Measurements from ENCODE around the gene ANKRD34A. TPM values are rescaled to one million over a fixed set of nuclear protein-coding genes. Genes with fewer than 3 reads are reported as not detected.

Gene ANKRD34A
- total and polyA plus RNA-seq, 7 donors: 0.33 to 1.9 (median 0.71) TPM; not detected in 2

DNA sequence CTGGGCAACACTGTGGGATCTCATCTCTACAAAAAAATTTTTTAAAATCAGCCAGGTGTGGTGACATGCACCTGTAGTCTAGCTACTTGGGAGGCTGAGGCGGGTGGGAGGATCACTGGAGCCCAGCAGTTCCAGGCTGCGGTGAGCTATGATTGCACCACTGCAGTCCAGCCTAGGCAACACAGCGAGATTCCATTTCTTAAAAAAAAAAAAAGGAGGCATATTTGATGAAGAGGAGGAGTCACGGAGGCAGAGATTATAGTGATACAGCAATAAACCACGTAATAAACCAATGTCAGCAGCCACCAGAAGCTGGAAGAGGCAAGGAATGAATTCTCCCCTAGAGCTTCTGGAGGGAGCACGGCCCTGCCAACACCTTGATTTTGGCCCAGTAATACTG, 10.5 kb downstream of the ANKRD34A start:
- 41 to 81% methylated on average over 6 of the region's 6 CpGs for WGBS, 2 donors
- Histone ChIP-seq H3K36me3 (peaks cover 0 to 10% (median 0%) of the 10 kb centered on the region in 4 donors), H3K4me1 (peaks cover 0 to 85% (median 70%) of the 10 kb centered on the region in 4 donors), H3K27ac (peak overlapping the region in 2 of 4 donors; percentile 39 to 95), H3K27me3 (no peaks in the 10 kb centered on the region), H3K4me3 (no peak overlapping the region), H3K9me3 (no peaks in the 10 kb centered on the region)
- TF ChIP-seq POLR2A (IDR thresholded peaks at IDR 0.05): no peak
- TF ChIP-seq, protein P1, sequence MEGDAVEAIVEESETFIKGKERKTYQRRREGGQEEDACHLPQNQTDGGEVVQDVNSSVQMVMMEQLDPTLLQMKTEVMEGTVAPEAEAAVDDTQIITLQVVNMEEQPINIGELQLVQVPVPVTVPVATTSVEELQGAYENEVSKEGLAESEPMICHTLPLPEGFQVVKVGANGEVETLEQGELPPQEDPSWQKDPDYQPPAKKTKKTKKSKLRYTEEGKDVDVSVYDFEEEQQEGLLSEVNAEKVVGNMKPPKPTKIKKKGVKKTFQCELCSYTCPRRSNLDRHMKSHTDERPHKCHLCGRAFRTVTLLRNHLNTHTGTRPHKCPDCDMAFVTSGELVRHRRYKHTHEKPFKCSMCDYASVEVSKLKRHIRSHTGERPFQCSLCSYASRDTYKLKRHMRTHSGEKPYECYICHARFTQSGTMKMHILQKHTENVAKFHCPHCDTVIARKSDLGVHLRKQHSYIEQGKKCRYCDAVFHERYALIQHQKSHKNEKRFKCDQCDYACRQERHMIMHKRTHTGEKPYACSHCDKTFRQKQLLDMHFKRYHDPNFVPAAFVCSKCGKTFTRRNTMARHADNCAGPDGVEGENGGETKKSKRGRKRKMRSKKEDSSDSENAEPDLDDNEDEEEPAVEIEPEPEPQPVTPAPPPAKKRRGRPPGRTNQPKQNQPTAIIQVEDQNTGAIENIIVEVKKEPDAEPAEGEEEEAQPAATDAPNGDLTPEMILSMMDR (IDR thresholded peaks at IDR 0.05): no peak
- TF ChIP-seq POLR2AphosphoS5 (IDR thresholded peaks at IDR 0.05): no peak
- no peak for TF ChIP-seq EP300 (IDR thresholded peaks at IDR 0.05)
- intact Hi-C loops (cut with DNase I): no loop called here
- DNase-seq: no peak

- Histone ChIP-seq H3K27ac (peak overlapping the region in 1 of 4 donors; percentile 39), H3K4me1 (peaks cover 0 to 84% (median 67%) of the 10 kb centered on the region in 4 donors), H3K27me3 (no peaks in the 10 kb centered on the region), H3K4me3 (no peak overlapping the region), H3K36me3 (peaks cover 0 to 10% (median 0%) of the 10 kb centered on the region in 4 donors), H3K9me3 (no peaks in the 10 kb centered on the region)
- TF ChIP-seq POLR2AphosphoS5 (IDR thresholded peaks at IDR 0.05) (no peak), EP300 (IDR thresholded peaks at IDR 0.05) (no peak), POLR2A (IDR thresholded peaks at IDR 0.05) (no peak)
- TF ChIP-seq, protein P1 (IDR thresholded peaks at IDR 0.05): no peak
- 98 to 99% methylated on average over 3 of the region's 3 CpGs for WGBS, 2 donors
- no peak for DNase-seq
- intact Hi-C loops (cut with DNase I): no loop called here
Observed at GRCh38 chr1:145952903-145953302, 11.5 kb downstream of the ANKRD34A start.

DNA sequence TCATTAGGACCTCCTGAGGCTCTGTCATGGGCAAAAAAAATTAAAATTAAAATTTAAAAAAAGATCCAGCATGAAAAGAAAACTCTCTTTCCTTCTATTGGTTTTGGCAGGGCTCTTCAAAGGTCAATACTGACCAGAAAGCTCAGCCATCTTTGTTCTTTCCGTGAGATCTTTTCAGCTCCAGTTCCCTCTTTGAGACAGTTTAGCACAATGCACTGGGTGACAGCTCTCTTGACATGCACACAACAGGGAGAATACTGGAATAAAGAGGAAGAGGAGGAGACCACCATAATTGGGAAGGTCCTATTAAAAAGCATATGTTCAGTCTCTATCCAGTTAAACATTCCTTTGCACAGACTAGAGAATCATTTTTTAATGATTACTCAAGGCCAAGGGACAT, 12.8 kb downstream of the ANKRD34A start:
- Histone ChIP-seq H3K36me3 (peaks cover 0 to 20% (median 3%) of the 10 kb centered on the region in 4 donors), H3K27me3 (no peaks in the 10 kb centered on the region), H3K4me1 (peaks cover 0 to 87% (median 68%) of the 10 kb centered on the region in 4 donors), H3K4me3 (no peak overlapping the region), H3K27ac (no peak overlapping the region), H3K9me3 (no peaks in the 10 kb centered on the region)
- WGBS, 2 donors: 95% methylated on average over 1 of the region's 1 CpG
- TF ChIP-seq EP300 (IDR thresholded peaks at IDR 0.05) (no peak), POLR2AphosphoS5 (IDR thresholded peaks at IDR 0.05) (no peak), POLR2A (IDR thresholded peaks at IDR 0.05) (no peak)
- TF ChIP-seq, protein P1 (IDR thresholded peaks at IDR 0.05): no peak
- intact Hi-C loops (cut with DNase I): loop anchor here (2.0 kb wide), 1 partner anchor 17 kb away; no protein-coding TSS in a partner anchor
- DNase-seq: no peak

- Histone ChIP-seq H3K27me3 (no peaks in the 10 kb centered on the region), H3K4me3 (no peak overlapping the region), H3K27ac (peak overlapping the region in 2 of 4 donors; percentile 28 to 33), H3K36me3 (peaks cover 0 to 29% (median 5%) of the 10 kb centered on the region in 4 donors), H3K4me1 (peaks cover 0 to 64% (median 46%) of the 10 kb centered on the region in 4 donors), H3K9me3 (no peaks in the 10 kb centered on the region)
- no peak for DNase-seq
- peak in 2 of 4 donors; percentile 48 to 91 for TF ChIP-seq EP300 (IDR thresholded peaks at IDR 0.05)
- peak in 1 of 4 donors; percentile 31 for TF ChIP-seq POLR2AphosphoS5 (IDR thresholded peaks at IDR 0.05)
- TF ChIP-seq, protein P1 (IDR thresholded peaks at IDR 0.05): no peak
- intact Hi-C loops (cut with DNase I): no loop called here
- WGBS, 2 donors: 93 to 96% methylated on average over 4 of the region's 4 CpGs
Observed at GRCh38 chr1:145949219-145949618, 15.2 kb downstream of the ANKRD34A start.

DNA sequence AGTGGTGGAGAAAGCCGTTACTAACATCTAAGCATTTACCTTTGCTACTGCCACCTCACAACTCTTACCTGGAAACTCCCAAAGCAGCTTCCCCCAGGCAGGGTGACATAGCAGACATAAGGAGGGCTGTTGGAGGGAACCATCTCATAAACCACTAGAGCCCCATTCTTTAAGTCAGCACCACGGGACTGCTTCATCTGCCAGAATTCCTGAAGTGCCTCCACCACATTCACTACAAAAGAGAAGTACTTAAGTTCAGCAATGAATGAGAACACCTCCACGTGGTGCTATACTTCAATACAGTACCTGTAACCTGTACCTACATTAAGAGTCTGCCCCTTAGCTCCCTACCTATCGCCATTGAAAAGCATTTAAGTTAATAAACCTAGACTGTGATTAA, 16.8 kb downstream of the ANKRD34A start:
- H3K36me3 ChIP-seq: peaks cover 0 to 41% (median 9%) of the 10 kb centered on the region in 4 donors
- no peaks in the 10 kb centered on the region for H3K9me3 ChIP-seq
- TF ChIP-seq POLR2A (IDR thresholded peaks at IDR 0.05): no peak
- no peak for TF ChIP-seq POLR2AphosphoS5 (IDR thresholded peaks at IDR 0.05)
- no peak for TF ChIP-seq EP300 (IDR thresholded peaks at IDR 0.05)
- TF ChIP-seq, protein P1 (IDR thresholded peaks at IDR 0.05): no peak
- whole genome bisulfite sequencing, 2 donors: 87% methylated on average over 4 of the region's 4 CpGs
- intact Hi-C loops (cut with DNase I): no loop called here
- DNase-seq: no peak
- H3K27me3 ChIP-seq: no peaks in the 10 kb centered on the region
- H3K27ac ChIP-seq: no peak overlapping the region
- no peak overlapping the region for H3K4me3 ChIP-seq
- H3K4me1 ChIP-seq: peaks cover 0 to 48% (median 31%) of the 10 kb centered on the region in 4 donors
